Gastrocnemius medialis (tissue), 4 donors: Measurements from ENCODE around the gene AGAP1.

Source experiments
- POLR2A ChIP-seq, 2 donors: fragments of 450-650 bp; IDR thresholded peaks; one replicate each; pipeline ENCODE4 v1.6.1; 2017; ENCODE audit warnings: antibody characterized with exemption in 2 of 2, mild to moderate bottlenecking in 2 of 2, moderate library complexity in 2 of 2
- TF ChIP-seq, protein P1 (sequence below), 5 experiments: fragments of 450-650 bp in 3 of 5; fragments of 200-600 bp in 2 of 5; sonication (generic) in 2 of 5; IDR thresholded peaks in 4 of 5; conservative IDR thresholded peaks in 1 of 5; 1 replicate in 4 of 5; 2 replicates in 1 of 5; pipeline ENCODE4 v1.5.1; 2016 to 2019; ENCODE audit warnings: antibody characterized with exemption in 5 of 5, mild to moderate bottlenecking in 3 of 5, moderate library complexity in 3 of 5

DNA sequence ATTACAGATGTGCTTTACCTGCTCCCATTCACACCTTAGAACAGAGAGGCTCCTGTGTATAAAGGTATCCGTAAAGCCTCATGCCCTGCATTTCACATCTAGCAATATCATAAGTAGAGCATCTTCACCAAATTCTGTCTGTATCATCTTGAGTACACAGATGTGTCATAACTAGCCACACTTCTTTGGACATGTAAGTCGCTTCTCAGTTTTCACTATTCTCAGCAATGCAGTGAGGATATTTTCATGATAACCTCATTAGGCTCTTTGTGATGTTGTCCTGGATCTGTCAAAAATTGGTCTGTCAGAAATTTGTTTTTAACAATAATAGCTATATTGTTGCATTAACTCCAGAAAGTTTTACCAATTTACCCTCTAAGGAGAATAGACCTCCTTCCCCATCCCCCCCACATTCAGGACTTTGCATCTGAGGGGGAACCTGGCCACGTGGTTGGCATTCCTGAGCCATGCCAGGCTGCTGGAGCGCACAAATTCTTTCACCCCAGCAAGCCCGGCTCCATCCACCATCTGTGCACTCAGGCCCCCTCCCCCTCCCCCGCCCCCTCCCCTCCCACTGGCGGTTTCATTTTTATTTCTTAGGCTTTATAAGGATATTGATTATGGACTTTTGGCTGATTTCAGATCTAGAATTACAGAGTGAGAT, 34.1 kb downstream of the AGAP1 start:
- TF ChIP-seq, protein P1, sequence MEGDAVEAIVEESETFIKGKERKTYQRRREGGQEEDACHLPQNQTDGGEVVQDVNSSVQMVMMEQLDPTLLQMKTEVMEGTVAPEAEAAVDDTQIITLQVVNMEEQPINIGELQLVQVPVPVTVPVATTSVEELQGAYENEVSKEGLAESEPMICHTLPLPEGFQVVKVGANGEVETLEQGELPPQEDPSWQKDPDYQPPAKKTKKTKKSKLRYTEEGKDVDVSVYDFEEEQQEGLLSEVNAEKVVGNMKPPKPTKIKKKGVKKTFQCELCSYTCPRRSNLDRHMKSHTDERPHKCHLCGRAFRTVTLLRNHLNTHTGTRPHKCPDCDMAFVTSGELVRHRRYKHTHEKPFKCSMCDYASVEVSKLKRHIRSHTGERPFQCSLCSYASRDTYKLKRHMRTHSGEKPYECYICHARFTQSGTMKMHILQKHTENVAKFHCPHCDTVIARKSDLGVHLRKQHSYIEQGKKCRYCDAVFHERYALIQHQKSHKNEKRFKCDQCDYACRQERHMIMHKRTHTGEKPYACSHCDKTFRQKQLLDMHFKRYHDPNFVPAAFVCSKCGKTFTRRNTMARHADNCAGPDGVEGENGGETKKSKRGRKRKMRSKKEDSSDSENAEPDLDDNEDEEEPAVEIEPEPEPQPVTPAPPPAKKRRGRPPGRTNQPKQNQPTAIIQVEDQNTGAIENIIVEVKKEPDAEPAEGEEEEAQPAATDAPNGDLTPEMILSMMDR (IDR thresholded peaks at IDR 0.05 in 4 of 5, conservative IDR thresholded peaks at IDR 0.05 in 1 of 5), result no peak
- no peak for TF ChIP-seq POLR2A (IDR thresholded peaks at IDR 0.05)
